NAMALWA (cell line): ENCODE measurements around the gene CDC42BPB.

Experiments used
- DNase-seq: peaks from one replicate; pipeline ENCODE4 v3.0.0-alpha.2; 2015; ENCODE audit warnings: low spot score

The CDC42BPB gene

DNA sequence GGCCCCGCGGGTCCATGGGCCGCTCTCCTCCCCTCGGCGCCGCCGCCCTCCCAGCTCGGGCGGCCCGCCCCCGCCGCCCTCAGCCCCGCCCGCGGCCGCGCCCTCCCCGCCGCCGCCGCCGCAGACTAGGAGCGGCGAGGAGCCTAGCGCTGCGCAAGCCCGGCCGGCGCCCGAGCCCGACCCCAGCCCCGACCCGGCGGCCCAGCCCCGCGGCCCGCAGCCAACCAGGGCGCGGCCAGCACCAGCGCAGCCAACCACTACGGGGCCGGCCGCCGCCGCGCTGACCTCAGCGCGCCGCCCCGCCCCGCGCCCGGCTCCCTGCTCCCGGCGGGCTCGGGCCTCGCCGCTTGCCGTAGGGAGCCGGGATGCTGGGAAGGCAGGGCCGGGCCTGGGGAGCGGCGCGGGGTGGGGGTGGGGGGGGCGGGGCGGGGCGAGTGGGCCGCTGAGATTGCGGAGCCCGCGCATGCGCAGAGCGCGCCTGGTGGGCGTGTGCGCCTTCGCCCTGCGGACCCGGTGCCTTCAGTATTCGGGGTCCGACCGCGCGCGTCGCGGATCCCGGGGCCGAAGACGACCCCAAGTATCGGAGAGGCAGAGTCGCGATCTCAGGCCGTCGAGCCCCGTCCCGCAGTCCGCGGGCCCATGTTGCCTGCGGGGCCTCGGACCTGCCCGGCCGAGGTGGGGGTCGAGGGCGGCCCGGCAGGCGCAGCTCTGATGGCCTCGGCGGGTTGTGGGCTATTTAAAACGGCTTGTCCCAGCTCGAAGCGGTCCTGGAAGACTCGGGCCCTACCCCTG, at the start of gene CDC42BPB:
Gene CDC42BPB, minus strand, starts transcription at position 178 of the 792 bp plus-strand sequence. CDS start 376 bp downstream, outside the sequence.
- DNase-seq = no peak

GRCh38 chr14:103105580-103106150, 48.3 kb upstream of the CDC42BPB start:
- peak; percentile 76 for DNase-seq

DNA sequence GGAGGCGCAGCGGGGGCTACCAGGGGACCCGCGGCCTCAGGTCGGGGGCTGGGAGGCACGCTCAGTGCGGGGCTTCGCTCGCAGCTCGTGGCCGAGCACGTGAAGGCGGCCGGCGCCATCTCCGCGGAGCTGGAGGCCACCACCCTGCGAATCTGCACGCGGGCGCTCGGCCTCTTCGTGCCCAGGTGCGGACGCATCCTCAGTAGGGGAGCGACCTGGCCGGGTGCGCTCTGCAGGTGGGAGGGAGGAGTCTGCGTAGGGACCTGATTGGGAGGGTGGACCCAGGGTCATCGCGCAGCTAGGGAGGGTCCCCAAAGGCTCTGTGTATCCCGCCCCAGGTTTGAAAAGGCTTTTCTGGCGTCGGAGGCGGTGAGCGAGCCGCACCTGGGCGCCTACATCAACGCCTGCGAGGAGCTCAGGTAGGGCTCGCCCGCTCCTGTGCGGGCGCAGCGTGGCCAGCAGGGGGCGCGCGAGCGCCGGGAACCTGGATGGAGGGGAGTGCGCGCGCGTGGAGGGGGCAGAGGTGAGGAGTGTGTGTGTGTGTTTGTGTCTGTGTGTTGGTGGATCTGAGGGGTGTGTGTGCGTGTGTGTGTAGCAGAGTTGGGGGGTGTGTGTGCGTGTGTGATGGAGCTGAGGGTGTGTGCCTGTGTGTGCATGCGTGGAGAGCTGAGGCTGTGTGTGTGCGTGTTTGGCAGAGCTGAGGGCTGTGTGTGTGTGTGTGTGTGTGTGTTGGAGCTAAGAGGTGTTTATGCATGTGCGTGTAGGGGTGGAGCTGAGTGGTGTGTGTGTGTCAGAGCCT, 47.5 kb upstream of the CDC42BPB start:
- peak; percentile 61 for DNase-seq

GRCh38 chr14:103104389-103104653, 47.0 kb upstream of the CDC42BPB start:
- no peak for DNase-seq

- no peak for DNase-seq
These were observed 46.4 kb upstream of the CDC42BPB start for GRCh38 chr14:103103461-103104388.

- DNase-seq = no peak
These were observed 45.4 kb upstream of the CDC42BPB start for GRCh38 chr14:103102689-103103260.

DNA sequence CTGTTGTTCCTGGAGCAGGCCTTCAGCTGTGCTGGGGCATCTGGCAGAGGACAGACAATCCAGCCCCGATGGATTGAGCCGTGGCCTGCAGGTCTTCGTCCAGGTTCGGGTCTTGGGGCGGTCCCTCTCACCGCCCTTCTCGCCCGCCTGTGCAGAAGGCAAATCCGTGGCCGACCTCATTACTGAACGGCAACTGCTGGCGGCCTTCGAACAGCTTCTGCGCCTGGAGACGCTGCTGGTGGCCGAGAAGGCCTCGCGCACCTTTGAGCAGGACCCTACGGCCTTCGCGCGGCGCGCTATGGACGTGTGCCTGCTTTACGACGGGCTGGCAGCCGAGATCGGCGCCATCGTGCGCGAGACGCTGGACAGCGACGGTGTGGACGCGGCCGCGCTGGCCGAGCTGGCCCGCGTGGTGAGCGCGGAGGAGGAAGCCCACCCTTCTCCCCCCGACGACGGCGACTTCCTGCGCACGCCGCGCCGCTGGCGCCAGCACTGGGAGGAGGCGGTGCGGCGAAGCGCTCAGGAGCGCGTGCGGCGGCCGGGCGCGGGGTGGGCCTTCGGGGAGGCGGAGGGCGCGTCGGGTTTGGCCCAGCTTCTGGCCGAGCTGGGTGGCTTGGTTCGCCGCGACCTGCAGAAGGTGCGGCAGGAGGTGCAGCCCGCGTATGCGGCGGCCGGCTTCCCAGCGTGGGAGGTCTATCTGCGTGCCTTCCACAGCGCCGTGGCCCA, 44.8 kb upstream of the CDC42BPB start:
- DNase-seq = no peak

GRCh38 chr14:103101257-103101962, 44.1 kb upstream of the CDC42BPB start:
- no peak for DNase-seq

DNA sequence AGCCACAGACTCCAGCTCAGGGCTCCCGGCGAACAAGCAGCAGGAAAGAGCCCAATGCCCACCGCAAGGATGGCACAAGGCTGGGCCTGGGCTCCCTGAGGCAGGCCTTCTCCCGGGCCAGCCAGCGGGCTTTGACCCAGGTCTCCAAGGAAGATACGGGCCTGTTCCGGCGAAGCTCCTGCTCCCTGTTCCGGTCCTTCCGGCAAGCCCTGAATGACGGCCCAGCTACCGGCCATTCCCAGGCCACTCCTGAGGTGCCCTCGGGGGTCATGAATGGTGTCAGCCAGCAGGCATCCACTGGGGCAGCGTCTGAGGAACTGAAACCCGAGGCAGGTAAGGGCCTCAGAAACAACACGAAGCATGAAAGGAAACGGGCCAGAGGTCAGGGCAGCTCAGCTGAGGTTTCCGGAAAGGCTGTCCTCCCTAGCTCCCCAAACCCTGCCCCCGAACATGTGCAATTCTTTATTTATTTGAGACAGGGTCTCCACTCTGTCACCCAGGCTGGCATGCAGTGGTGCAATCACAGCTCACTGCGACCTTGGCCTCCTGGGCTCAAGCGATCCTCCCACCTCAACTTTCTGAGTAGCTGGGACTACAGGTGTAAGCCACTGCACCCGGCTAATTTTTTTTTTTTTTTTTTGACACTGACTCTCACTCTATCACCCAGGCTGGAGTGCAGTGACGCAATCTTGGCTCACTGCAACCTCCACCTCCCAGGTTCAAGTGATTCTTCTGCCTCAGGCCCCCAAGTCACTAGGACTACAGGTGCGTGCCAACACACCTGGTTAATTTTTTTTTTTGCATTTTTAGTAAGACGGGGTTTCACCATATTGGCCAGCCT, 43.2 kb upstream of the CDC42BPB start:
- no peak for DNase-seq

DNA sequence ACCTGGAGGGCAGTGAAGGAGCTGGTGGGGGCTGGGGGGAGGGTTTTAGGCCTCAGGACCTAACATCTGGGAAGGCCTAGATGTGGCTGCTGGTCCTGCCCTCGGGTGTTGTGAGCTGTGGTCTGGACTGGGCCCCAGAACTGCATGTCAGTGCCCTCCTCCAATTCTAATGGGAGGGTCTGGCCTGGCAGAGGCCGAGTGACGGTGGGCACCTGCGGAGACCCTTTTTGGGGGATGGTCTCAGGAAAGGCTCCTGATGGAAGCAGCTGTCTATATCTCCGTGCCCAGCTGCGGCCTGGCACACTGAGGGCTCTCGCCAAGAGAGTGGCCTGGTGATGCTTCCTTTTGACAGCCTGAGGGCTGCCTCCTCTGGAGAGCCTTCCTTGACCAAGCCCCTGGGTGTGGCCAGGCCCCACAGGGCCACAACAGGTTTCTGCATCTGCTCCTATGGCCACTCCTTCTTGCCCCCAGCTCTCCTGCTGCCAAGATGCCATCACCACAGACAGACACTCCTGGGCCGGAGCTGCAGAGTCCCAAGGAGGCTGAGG, 42.5 kb upstream of the CDC42BPB start:
- DNase-seq = no peak

- no peak for DNase-seq
These were observed 41.9 kb upstream of the CDC42BPB start for GRCh38 chr14:103099081-103099732.

DNA sequence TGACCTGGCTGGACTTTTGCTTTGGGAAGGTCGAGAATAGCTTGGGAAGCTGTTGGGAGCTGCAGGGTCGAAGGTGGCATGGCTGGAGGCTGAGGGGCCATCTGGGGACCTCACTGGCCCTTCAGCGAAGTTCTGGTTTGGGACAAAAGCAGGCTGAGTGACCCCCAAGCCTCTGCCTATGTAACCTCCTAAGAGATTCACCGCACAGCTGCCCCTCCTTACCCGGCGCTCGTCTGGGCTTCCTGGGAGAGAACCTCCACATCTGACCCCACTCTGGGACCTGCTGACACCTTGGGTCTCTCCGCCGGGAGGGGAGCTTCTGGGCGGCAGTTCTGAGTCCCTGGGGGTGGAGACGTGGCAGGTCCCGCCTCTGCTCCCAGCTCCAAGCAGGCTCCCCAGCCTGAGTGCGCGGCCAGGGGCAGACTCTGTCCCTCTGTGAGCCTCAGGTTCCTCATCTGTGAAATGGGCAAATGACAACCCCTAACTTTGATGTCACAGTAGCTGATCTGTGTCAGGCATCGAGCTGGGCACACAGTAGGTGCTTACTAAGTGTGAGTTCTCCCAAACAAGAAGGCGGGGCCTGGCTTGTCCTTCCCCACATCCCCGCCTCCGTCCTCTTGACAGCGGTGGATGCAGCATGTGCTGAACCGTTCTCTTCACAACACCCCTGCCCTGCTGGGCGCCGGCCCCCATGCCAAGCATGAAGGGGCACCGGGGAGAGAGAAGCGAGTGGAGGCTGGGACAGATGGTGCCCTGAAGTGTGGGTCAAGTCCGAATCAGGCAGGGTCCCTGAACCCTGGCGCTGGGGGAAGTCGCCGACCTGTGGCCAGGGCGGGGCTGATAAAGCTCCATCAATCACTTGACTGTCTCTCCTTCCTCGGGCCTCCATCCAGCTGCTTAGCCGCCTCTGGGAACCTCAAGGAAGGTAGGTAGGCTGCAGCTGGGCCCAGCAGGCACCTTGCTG, 40.9 kb upstream of the CDC42BPB start:
- DNase-seq = no peak

DNA sequence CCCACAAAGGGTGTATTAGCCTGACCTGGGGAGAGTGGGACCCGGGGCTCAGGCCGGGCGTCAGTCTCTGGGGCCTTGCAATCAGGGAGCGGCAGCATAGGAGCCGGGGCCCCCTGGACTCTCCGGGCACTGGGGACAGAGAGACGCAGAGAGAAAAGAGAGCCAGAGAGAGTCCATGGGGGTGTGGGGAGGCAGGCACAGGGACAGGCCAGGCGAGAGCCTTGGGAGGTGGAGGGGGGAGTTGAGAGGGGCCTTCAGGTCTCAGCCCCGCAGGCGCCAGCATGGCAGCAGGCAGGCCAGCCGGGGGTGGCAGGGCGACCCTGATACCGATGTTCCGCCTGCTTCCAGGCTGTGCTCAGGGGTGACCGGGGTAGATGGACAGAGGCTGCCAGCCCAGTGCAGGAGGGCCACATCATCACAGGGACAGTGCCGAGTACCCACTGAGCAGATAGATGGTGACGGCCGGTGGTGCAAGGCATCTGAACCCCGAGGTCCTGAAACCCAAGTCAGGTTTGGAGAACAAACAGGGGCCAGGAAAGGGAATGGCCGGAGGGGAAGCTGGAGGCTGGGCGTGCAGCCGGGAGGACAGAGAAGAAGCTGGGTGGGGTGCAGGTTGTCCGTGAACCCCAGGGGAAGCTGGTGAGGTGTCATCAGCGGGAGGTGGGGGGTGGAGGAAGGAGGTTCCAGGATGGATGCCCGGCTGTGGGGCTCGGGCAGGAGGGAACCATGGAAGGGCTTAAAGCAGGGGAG, 40.1 kb upstream of the CDC42BPB start:
- DNase-seq = no peak

GRCh38 chr14:103096387-103096786, 39.0 kb upstream of the CDC42BPB start:
- DNase-seq = no peak

GRCh38 chr14:103095210-103095778, 37.9 kb upstream of the CDC42BPB start:
- no peak for DNase-seq
